Mesenchymal stem cell (in vitro differentiated cells and primary cell): ENCODE results near the gene SLC24A4.

Experiments used
- DNase-seq: peaks from one replicate; pipeline ENCODE4 v3.0.0-alpha.2; 2013
- H2AFZ ChIP-seq: one replicate; pipeline ENCODE4 v1.6.1; 2013; ENCODE audit warnings: low read depth, mild to moderate bottlenecking, control low read depth, inconsistent platforms, low read length, moderate library complexity
- H2AK5ac ChIP-seq: 2 replicates; pipeline ENCODE4 v1.6.1; 2013; ENCODE audit warnings: low read length, moderate library complexity, mild to moderate bottlenecking, inconsistent platforms; ENCODE audit not compliant: severe bottlenecking
- H2BK120ac ChIP-seq: one replicate; pipeline ENCODE4 v1.6.1; 2013; ENCODE audit warnings: low read depth, mild to moderate bottlenecking, inconsistent platforms, low read length, moderate library complexity
- H2BK12ac ChIP-seq, 2 experiments: one replicate each; pipeline ENCODE4 v1.6.1; 2013; ENCODE audit warnings: inconsistent platforms in 2 of 2, low read length in 2 of 2, mild to moderate bottlenecking in 2 of 2, moderate library complexity in 2 of 2, control low read depth in 1 of 2
- H2BK15ac ChIP-seq: one replicate; pipeline ENCODE4 v1.6.1; 2013; ENCODE audit warnings: mild to moderate bottlenecking, low read depth, inconsistent platforms; ENCODE audit not compliant: poor library complexity, severe bottlenecking
- H2BK5ac ChIP-seq: 2 replicates; pipeline ENCODE4 v1.6.1; 2013; ENCODE audit warnings: low read depth, mild to moderate bottlenecking, low read length, control low read depth, inconsistent platforms; ENCODE audit not compliant: poor library complexity, severe bottlenecking
- H3K14ac ChIP-seq, 2 experiments: one replicate each; pipeline ENCODE4 v1.6.1; 2013; ENCODE audit warnings: inconsistent platforms in 2 of 2, low read length in 2 of 2, control low read depth in 1 of 2, mild to moderate bottlenecking in 1 of 2, moderate library complexity in 1 of 2
- H3K18ac ChIP-seq, 2 experiments: one replicate each; pipeline ENCODE4 v1.6.1; 2013; ENCODE audit warnings: inconsistent platforms in 2 of 2, low read length in 2 of 2, control low read depth in 1 of 2, low read depth in 1 of 2, mild to moderate bottlenecking in 1 of 2
- H3K23ac ChIP-seq, 2 experiments: one replicate each; pipeline ENCODE4 v1.6.1; 2013; ENCODE audit warnings: inconsistent platforms in 2 of 2, low read length in 2 of 2, mild to moderate bottlenecking in 2 of 2, moderate library complexity in 2 of 2, control low read depth in 1 of 2
- H3K27ac ChIP-seq: 2 replicates; pipeline ENCODE4 v1.5.1; 2013; ENCODE audit warnings: mild to moderate bottlenecking, moderate library complexity, low read length, control low read depth, inconsistent platforms; ENCODE audit not compliant: poor library complexity, severe bottlenecking
- H3K27me3 ChIP-seq, 2 experiments: 2 replicates each; pipeline versions ENCODE4 v1.6.1 to v1.7.0; 2013; ENCODE audit warnings: low read length in 2 of 2, mild to moderate bottlenecking in 2 of 2, moderate library complexity in 2 of 2, control low read depth in 1 of 2, inconsistent platforms in 1 of 2; ENCODE audit not compliant: control insufficient read depth in 1 of 2, insufficient read depth in 1 of 2
- H3K36me3 ChIP-seq, 2 experiments: 2 replicates each; pipeline versions ENCODE4 v1.6.1 to v1.7.0; 2013; ENCODE audit warnings: low read length in 2 of 2, control low read depth in 1 of 2, inconsistent platforms in 1 of 2, low read depth in 1 of 2, mild to moderate bottlenecking in 1 of 2; ENCODE audit not compliant: insufficient read depth in 2 of 2, control insufficient read depth in 1 of 2
- H3K4ac ChIP-seq, 2 experiments: one replicate each; pipeline ENCODE4 v1.6.1; 2013; ENCODE audit warnings: inconsistent platforms in 2 of 2, low read length in 2 of 2, mild to moderate bottlenecking in 2 of 2, moderate library complexity in 2 of 2, control low read depth in 1 of 2, low read depth in 1 of 2
- H3K4me1 ChIP-seq: 2 replicates; pipeline ENCODE4 v1.6.1; 2013; ENCODE audit warnings: low read depth, low read length, control low read depth; ENCODE audit not compliant: control insufficient read depth, insufficient read depth
- H3K4me2 ChIP-seq: 2 replicates; pipeline ENCODE4 v1.6.1; 2013; ENCODE audit warnings: low read length, mild to moderate bottlenecking, inconsistent platforms; ENCODE audit not compliant: poor library complexity, severe bottlenecking
- H3K4me3 ChIP-seq, 2 experiments: 2 replicates each; pipeline versions ENCODE4 v1.5.1 to v1.7.0; 2013; ENCODE audit warnings: low read length in 2 of 2, mild to moderate bottlenecking in 2 of 2, control low read depth in 1 of 2, low read depth in 1 of 2; ENCODE audit not compliant: insufficient read depth in 1 of 2
- H3K79me1 ChIP-seq: replicated peaks from 2 replicates; pipeline ENCODE4 v1.6.1; 2013; ENCODE audit warnings: mild to moderate bottlenecking, control low read depth, low read length, inconsistent platforms; ENCODE audit not compliant: poor library complexity, severe bottlenecking
- H3K9ac ChIP-seq: 2 replicates; pipeline ENCODE4 v1.7.0; 2013; ENCODE audit warnings: mild to moderate bottlenecking, low read length, moderate library complexity
- H3K9me3 ChIP-seq: 2 replicates; pipeline ENCODE4 v1.7.0; 2013; ENCODE audit warnings: mild to moderate bottlenecking, low read length; ENCODE audit not compliant: control insufficient read depth
- H4K8ac ChIP-seq: one replicate; pipeline ENCODE4 v1.6.1; 2013; ENCODE audit warnings: inconsistent platforms, mild to moderate bottlenecking, low read length, moderate library complexity
- H4K91ac ChIP-seq: one replicate; pipeline ENCODE4 v1.6.1; 2013; ENCODE audit warnings: mild to moderate bottlenecking, low read length, inconsistent platforms
- WGBS: methylation state at CpG from one replicate; pipeline ENCODE4 v1.1.7; 2013; ENCODE audit warnings: mixed read lengths; 5-methylcytosine and 5-hydroxymethylcytosine counted together

Gene SLC24A4

GRCh38 chr14:92510972-92511371 lies 188.0 kb downstream of the SLC24A4 start:
- Histone ChIP-seq H3K18ac (peak overlapping the region; percentile 65 to 88), H2BK12ac (peak overlapping the region; percentile 88 to 95), H2BK120ac (peak overlapping the region; percentile 77), H2BK15ac (peak overlapping the region; percentile 60), H3K9ac (peak overlapping the region; percentile 82), H3K4me2 (no peak overlapping the region), H3K36me3 (no peaks in the 10 kb centered on the region), H3K27me3 (no peaks in the 10 kb centered on the region), H2BK5ac (peak overlapping the region; percentile 83), H2AK5ac (peak overlapping the region; percentile 94), H2AFZ (no peak overlapping the region), H3K4me1 (peaks cover 25% of the 10 kb centered on the region), H3K9me3 (no peaks in the 10 kb centered on the region), H3K14ac (no peak overlapping the region), H4K8ac (peak overlapping the region; percentile 52), H3K4me3 (no peak overlapping the region), H4K91ac (peak overlapping the region; percentile 36), H3K4ac (peak overlapping the region; percentile 57 to 92), H3K27ac (peak overlapping the region; percentile 94), H3K79me1 (peaks cover 19% of the 10 kb centered on the region), H3K23ac (peak overlapping the region in 1 of 2 experiments; percentile 18)
- 82% methylated on average over 2 of the region's 2 CpGs for WGBS
- no peak for DNase-seq

GRCh38 chr14:92511453-92512238 lies 188.7 kb downstream of the SLC24A4 start:
- H3K4me2 ChIP-seq: no peak overlapping the region
- peaks cover 21% of the 10 kb centered on the region for H3K79me1 ChIP-seq
- peak overlapping the region; percentile 82 for H3K9ac ChIP-seq
- H4K8ac ChIP-seq: peak overlapping the region; percentile 52
- no peak overlapping the region for H2AFZ ChIP-seq
- peaks cover 25% of the 10 kb centered on the region for H3K4me1 ChIP-seq
- H2BK15ac ChIP-seq: no peak overlapping the region
- H3K18ac ChIP-seq: peak overlapping the region; percentile 65 to 88
- H3K4ac ChIP-seq: peak overlapping the region; percentile 57 to 92
- no peaks in the 10 kb centered on the region for H3K9me3 ChIP-seq
- no peak overlapping the region for H4K91ac ChIP-seq
- H2BK12ac ChIP-seq: peak overlapping the region; percentile 88 to 95
- H3K14ac ChIP-seq: no peak overlapping the region
- peak overlapping the region; percentile 77 for H2BK120ac ChIP-seq
- no peaks in the 10 kb centered on the region for H3K36me3 ChIP-seq
- WGBS: 3% methylated on average over 6 of the region's 6 CpGs
- H3K27ac ChIP-seq: peak overlapping the region; percentile 94
- peak overlapping the region; percentile 83 for H2BK5ac ChIP-seq
- H2AK5ac ChIP-seq: peak overlapping the region; percentile 94
- DNase-seq: peak; percentile 98
- H3K4me3 ChIP-seq: no peak overlapping the region
- H3K27me3 ChIP-seq: no peaks in the 10 kb centered on the region
- H3K23ac ChIP-seq: no peak overlapping the region

GRCh38 chr14:92512807-92513203 lies 189.8 kb downstream of the SLC24A4 start:
- Histone ChIP-seq H4K8ac (peak overlapping the region; percentile 63), H3K27ac (peak overlapping the region; percentile 40), H3K4me1 (peaks cover 25% of the 10 kb centered on the region), H3K36me3 (no peaks in the 10 kb centered on the region), H3K9ac (peak overlapping the region; percentile 94), H4K91ac (peak overlapping the region; percentile 93), H3K4me3 (peak overlapping the region; percentile 84 to 91), H2BK12ac (peak overlapping the region; percentile 44 to 98), H3K4ac (peak overlapping the region; percentile 62 to 77), H3K14ac (peak overlapping the region in 1 of 2 experiments; percentile 89), H3K79me1 (peaks cover 26% of the 10 kb centered on the region), H2BK120ac (no peak overlapping the region), H3K4me2 (peak overlapping the region; percentile 72), H2BK5ac (no peak overlapping the region), H3K23ac (peak overlapping the region in 1 of 2 experiments; percentile 75), H3K27me3 (no peaks in the 10 kb centered on the region), H2BK15ac (no peak overlapping the region), H2AK5ac (peak overlapping the region; percentile 42), H3K18ac (peak overlapping the region; percentile 79 to 95), H3K9me3 (no peaks in the 10 kb centered on the region), H2AFZ (peak overlapping the region; percentile 68)
- peak; percentile 14 for DNase-seq
- WGBS: 79% methylated on average over 9 of the region's 9 CpGs

- H2BK15ac ChIP-seq: peak within 1 kb of the TSS; percentile 98
- peak; percentile 82 for DNase-seq
- no peaks in the 10 kb centered on the region for H3K36me3 ChIP-seq
- H3K14ac ChIP-seq: peak within 1 kb of the TSS in 1 of 2 experiments; percentile 96
- peak within 1 kb of the TSS; percentile 72 for H3K4me2 ChIP-seq
- H2AK5ac ChIP-seq: peak within 1 kb of the TSS; percentile 42
- H3K4me3 ChIP-seq: peak within 1 kb of the TSS; percentile 84 to 91
- H2BK120ac ChIP-seq: peak within 1 kb of the TSS; percentile 93
- H3K18ac ChIP-seq: peak within 1 kb of the TSS; percentile 79 to 95
- H3K23ac ChIP-seq: peak within 1 kb of the TSS in 1 of 2 experiments; percentile 97
- H3K9ac ChIP-seq: peak within 1 kb of the TSS; percentile 94
- peak within 1 kb of the TSS; percentile 81 to 98 for H2BK12ac ChIP-seq
- 5% methylated on average over 77 of the region's 79 CpGs for WGBS
- no peaks in the 10 kb centered on the region for H3K27me3 ChIP-seq
- peak within 1 kb of the TSS; percentile 95 for H3K4ac ChIP-seq
- peak within 1 kb of the TSS; percentile 40 for H3K27ac ChIP-seq
- no peaks in the 10 kb centered on the region for H3K9me3 ChIP-seq
- peak within 1 kb of the TSS; percentile 73 for H2AFZ ChIP-seq
- peak within 1 kb of the TSS; percentile 95 for H4K8ac ChIP-seq
- H3K4me1 ChIP-seq: peaks cover 25% of the 10 kb centered on the region
- peaks cover 27% of the 10 kb centered on the region for H3K79me1 ChIP-seq
- peak within 1 kb of the TSS; percentile 59 for H2BK5ac ChIP-seq
- H4K91ac ChIP-seq: peak within 1 kb of the TSS; percentile 93
Observed at GRCh38 chr14:92513204-92513965, 190.4 kb downstream of the SLC24A4 start, which contains the start of gene RIN3. RIN3 (plus strand) TSS chr14:92513781; CDS start chr14:92513933, 152 bp downstream.
